Endodermal cell (in vitro differentiated cells): ENCODE measurements around the gene GATAD2A. TPM values are rescaled to one million over a fixed set of nuclear protein-coding genes. Genes with fewer than 3 reads are reported as not detected.

Experiments
- DNase-seq: peaks from one replicate; pipeline ENCODE4 v3.0.0-alpha.2; 2017
- H3K27ac ChIP-seq: 2 replicates; pipeline ENCODE4 v1.5.1; 2013; ENCODE audit warnings: mild to moderate bottlenecking, low read depth, low read length, moderate library complexity
- H3K27me3 ChIP-seq: 2 replicates; pipeline ENCODE4 v1.6.1; 2013; ENCODE audit warnings: mild to moderate bottlenecking, low read length, moderate library complexity; ENCODE audit not compliant: insufficient read depth, control insufficient read depth, poor library complexity, severe bottlenecking
- H3K36me3 ChIP-seq: 2 replicates; pipeline ENCODE4 v1.7.0; 2013; ENCODE audit warnings: mild to moderate bottlenecking, low read length, moderate library complexity; ENCODE audit not compliant: control insufficient read depth, insufficient read depth
- H3K4me1 ChIP-seq: one replicate; pipeline ENCODE4 v1.7.0; 2013; ENCODE audit warnings: low read length; ENCODE audit not compliant: control insufficient read depth, insufficient read depth
- H3K4me3 ChIP-seq: 2 replicates; pipeline ENCODE4 v1.5.1; 2013; ENCODE audit warnings: mild to moderate bottlenecking, low read length, moderate library complexity
- H3K9ac ChIP-seq: 2 replicates; pipeline ENCODE4 v1.6.1; 2013; ENCODE audit warnings: mild to moderate bottlenecking, low read length, moderate library complexity; ENCODE audit not compliant: poor library complexity, severe bottlenecking; ENCODE audit errors: extremely low read depth
- H3K9me3 ChIP-seq: 2 replicates; pipeline ENCODE4 v1.6.1; 2013; ENCODE audit warnings: mild to moderate bottlenecking, low read length, moderate library complexity; ENCODE audit not compliant: control insufficient read depth
- H3K27ac Mint-ChIP-seq: 2 replicates; pipeline ENCODE4 v1.8.0; 2020; ENCODE audit warnings: mixed read lengths
- H3K27me3 Mint-ChIP-seq: 2 replicates; pipeline ENCODE4 v1.8.0; 2021; ENCODE audit warnings: mild to moderate bottlenecking, mixed read lengths; ENCODE audit not compliant: insufficient read depth
- H3K36me3 Mint-ChIP-seq: 2 replicates; pipeline ENCODE4 v1.8.0; 2020; ENCODE audit warnings: low read depth, mixed read lengths
- H3K4me1 Mint-ChIP-seq: 2 replicates; pipeline ENCODE4 v1.8.0; 2020; ENCODE audit warnings: mixed read lengths
- H3K4me3 Mint-ChIP-seq: 2 replicates; pipeline ENCODE4 v1.8.0; 2020; ENCODE audit warnings: mild to moderate bottlenecking, moderate library complexity, mixed read lengths
- H3K9me3 Mint-ChIP-seq: 2 replicates; pipeline ENCODE4 v1.8.0; 2020; ENCODE audit warnings: mild to moderate bottlenecking, mixed read lengths
- WGBS, 2 experiments: methylation state at CpG; one replicate each; pipeline versions ENCODE4 v1.1.5 to v1.1.7; 2013; ENCODE audit warnings: missing lambda C conversion rate in 2 of 2, mixed read lengths in 1 of 2; ENCODE audit not compliant: insufficient coverage in 1 of 2, insufficient read length in 1 of 2; 5-methylcytosine and 5-hydroxymethylcytosine counted together
- total RNA-seq, 2 donors: library from RNA; stranded (reverse); fragmentation: NEBNext Ultra II Directional in 1 of 2; extraction: Animal tissue kit (Norgen Biotek cat#: 25700) in 1 of 2; gene quantifications; 2 replicates in 1 of 2; 3 replicates in 1 of 2; pipeline ENCODE4 v1.2.1, GENCODE V29; 2021
- TF ChIP-seq, protein P1 (sequence below): fragments of 200-600 bp; sonication (generic); conservative IDR thresholded peaks from 2 replicates; pipeline ENCODE4 v1.5.0; 2021; ENCODE audit warnings: antibody characterized with exemption, mild to moderate bottlenecking

GATAD2A gene
- total RNA-seq, 2 donors from 2014 or later = 115 to 126 TPM

- peaks cover 14% of the 10 kb centered on the region for H3K36me3 Mint-ChIP-seq
- DNase-seq = no peak
- H3K9me3 Mint-ChIP-seq = no peaks in the 10 kb centered on the region
- no peak overlapping the region for H3K4me3 Mint-ChIP-seq
- Histone ChIP-seq H3K4me1 (no peaks in the 10 kb centered on the region), H3K9me3 (no peaks in the 10 kb centered on the region), H3K36me3 (peaks cover 5% of the 10 kb centered on the region), H3K27ac (no peak overlapping the region), H3K9ac (no peak overlapping the region), H3K27me3 (no peaks in the 10 kb centered on the region), H3K4me3 (no peak overlapping the region)
- peak overlapping the region; percentile 26 for H3K27ac Mint-ChIP-seq
- H3K27me3 Mint-ChIP-seq = no peaks in the 10 kb centered on the region
- TF ChIP-seq, protein P1, sequence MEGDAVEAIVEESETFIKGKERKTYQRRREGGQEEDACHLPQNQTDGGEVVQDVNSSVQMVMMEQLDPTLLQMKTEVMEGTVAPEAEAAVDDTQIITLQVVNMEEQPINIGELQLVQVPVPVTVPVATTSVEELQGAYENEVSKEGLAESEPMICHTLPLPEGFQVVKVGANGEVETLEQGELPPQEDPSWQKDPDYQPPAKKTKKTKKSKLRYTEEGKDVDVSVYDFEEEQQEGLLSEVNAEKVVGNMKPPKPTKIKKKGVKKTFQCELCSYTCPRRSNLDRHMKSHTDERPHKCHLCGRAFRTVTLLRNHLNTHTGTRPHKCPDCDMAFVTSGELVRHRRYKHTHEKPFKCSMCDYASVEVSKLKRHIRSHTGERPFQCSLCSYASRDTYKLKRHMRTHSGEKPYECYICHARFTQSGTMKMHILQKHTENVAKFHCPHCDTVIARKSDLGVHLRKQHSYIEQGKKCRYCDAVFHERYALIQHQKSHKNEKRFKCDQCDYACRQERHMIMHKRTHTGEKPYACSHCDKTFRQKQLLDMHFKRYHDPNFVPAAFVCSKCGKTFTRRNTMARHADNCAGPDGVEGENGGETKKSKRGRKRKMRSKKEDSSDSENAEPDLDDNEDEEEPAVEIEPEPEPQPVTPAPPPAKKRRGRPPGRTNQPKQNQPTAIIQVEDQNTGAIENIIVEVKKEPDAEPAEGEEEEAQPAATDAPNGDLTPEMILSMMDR = no peak
- WGBS, 2 experiments = 93 to 94% methylated on average over 3 to 5 of the region's 5 CpGs
- peaks cover 4% of the 10 kb centered on the region for H3K4me1 Mint-ChIP-seq
Observed at GRCh38 chr19:19422156-19422555, 16.7 kb downstream of the GATAD2A start.

- Histone ChIP-seq H3K9me3 (no peaks in the 10 kb centered on the region), H3K27ac (no peak overlapping the region), H3K4me1 (no peaks in the 10 kb centered on the region), H3K9ac (no peak overlapping the region), H3K36me3 (peaks cover 14% of the 10 kb centered on the region), H3K4me3 (no peak overlapping the region), H3K27me3 (no peaks in the 10 kb centered on the region)
- TF ChIP-seq, protein P1 = no peak
- H3K27me3 Mint-ChIP-seq = no peaks in the 10 kb centered on the region
- DNase-seq = no peak
- H3K4me1 Mint-ChIP-seq = peaks cover 4% of the 10 kb centered on the region
- no peak overlapping the region for H3K27ac Mint-ChIP-seq
- H3K4me3 Mint-ChIP-seq = no peak overlapping the region
- peaks cover 19% of the 10 kb centered on the region for H3K36me3 Mint-ChIP-seq
- 96 to 100% methylated on average over 7 to 8 of the region's 8 CpGs for WGBS, 2 experiments
- H3K9me3 Mint-ChIP-seq = no peaks in the 10 kb centered on the region
Observed at GRCh38 chr19:19423322-19423721, 17.8 kb downstream of the GATAD2A start.

DNA sequence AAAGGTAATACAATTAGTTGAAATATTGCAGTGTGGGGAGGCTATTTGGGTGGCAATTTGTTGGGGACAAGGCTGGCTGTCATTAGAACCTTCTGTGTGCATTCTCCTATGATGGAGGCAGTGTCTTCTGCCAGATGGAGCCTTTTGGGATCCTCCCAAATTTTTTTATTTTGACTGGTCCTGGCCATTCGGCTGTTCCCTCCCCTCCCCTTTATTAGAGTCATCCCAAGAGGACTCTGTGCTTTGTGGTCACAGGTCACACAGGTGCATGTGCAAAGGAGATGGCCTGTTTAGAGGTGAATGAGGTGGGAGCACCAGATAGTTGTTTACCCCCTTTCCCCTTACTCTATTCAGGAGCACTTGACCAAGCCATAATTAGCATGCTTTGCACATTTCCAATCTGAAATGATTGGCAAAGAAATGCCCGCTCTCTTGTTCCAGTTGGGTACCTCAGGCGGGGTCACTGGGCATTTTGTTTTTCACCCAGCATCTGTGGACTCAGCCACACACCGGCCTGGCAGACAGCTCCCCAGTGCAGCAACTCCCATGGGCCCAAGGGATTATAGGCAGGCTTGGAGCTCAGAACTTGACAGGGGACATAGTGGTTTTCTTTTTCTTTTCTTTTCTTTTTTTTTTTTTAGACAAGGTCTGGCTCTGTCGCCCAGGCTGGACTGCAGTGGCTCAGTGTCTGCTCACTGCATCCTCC lies 19.8 kb downstream of the GATAD2A start:
- Mint-ChIP-seq H3K4me1 (peaks cover 2% of the 10 kb centered on the region), H3K9me3 (no peaks in the 10 kb centered on the region), H3K27me3 (no peaks in the 10 kb centered on the region), H3K27ac (no peak overlapping the region), H3K4me3 (no peak overlapping the region), H3K36me3 (peaks cover 24% of the 10 kb centered on the region)
- no peak overlapping the region for H3K4me3 ChIP-seq
- H3K27ac ChIP-seq = no peak overlapping the region
- H3K27me3 ChIP-seq = no peaks in the 10 kb centered on the region
- H3K9me3 ChIP-seq = no peaks in the 10 kb centered on the region
- no peak overlapping the region for H3K9ac ChIP-seq
- TF ChIP-seq, protein P1 = no peak
- peaks cover 15% of the 10 kb centered on the region for H3K36me3 ChIP-seq
- WGBS, 2 experiments = 91 to 100% methylated on average over 2 to 5 of the region's 5 CpGs
- DNase-seq = no peak
- H3K4me1 ChIP-seq = no peaks in the 10 kb centered on the region
